HG03175 (cell line): Measurements from ENCODE around the gene GIGYF1.
A peak's percentile ranks its signal among the peaks of the same experiment; 100 is the strongest.
"Not testable (repeated sequence)": the region's sequence is repeated elsewhere in the genome, so short reads cannot be mapped to it uniquely, and the experiment has no call there.

Experiments used
- ATAC-seq: cut with Tn5 transposase; IDR thresholded peaks from one replicate; pipeline ENCODE4 v1.9.1; 2021; ENCODE audit warnings: mild to moderate bottlenecking, moderate library complexity; ENCODE audit not compliant: unreplicated experiment

The GIGYF1 gene

GRCh38 chr7:100708395-100708794, 14.3 kb upstream of the GIGYF1 start:
- no peak for ATAC-seq

- no peak for ATAC-seq
Observed at GRCh38 chr7:100706672-100707311, 12.7 kb upstream of the GIGYF1 start.

GRCh38 chr7:100705753-100706671, 12.0 kb upstream of the GIGYF1 start, which contains the start of gene POP7:
Gene POP7, plus strand, starts transcription at chr7:100706121. Its CDS starts 710 bp downstream, at chr7:100706831.
- ATAC-seq = peak; percentile 90

- ATAC-seq = peak; percentile 62
Observed at GRCh38 chr7:100705320-100705752, 11.3 kb upstream of the GIGYF1 start.

GRCh38 chr7:100701089-100701488, 7.0 kb upstream of the GIGYF1 start:
- not testable (repeated sequence) for ATAC-seq

- ATAC-seq = no peak
Observed at GRCh38 chr7:100699018-100699417, 5.0 kb upstream of the GIGYF1 start.

GRCh38 chr7:100696123-100696521, 2.1 kb upstream of the GIGYF1 start:
- no peak for ATAC-seq

GRCh38 chr7:100693312-100694097, 545 bp downstream of the GIGYF1 start:
- ATAC-seq = peak; percentile 28

- ATAC-seq = no peak
Observed at GRCh38 chr7:100692578-100692961, 1.5 kb downstream of the GIGYF1 start.

GRCh38 chr7:100691676-100692577, 2.1 kb downstream of the GIGYF1 start:
- ATAC-seq = peak; percentile 38

- ATAC-seq = no peak
Observed at GRCh38 chr7:100689230-100690135, 4.6 kb downstream of the GIGYF1 start.

GRCh38 chr7:100688326-100688860, 5.7 kb downstream of the GIGYF1 start:
- ATAC-seq = no peak

- no peak for ATAC-seq
Observed at GRCh38 chr7:100687751-100688300, 6.2 kb downstream of the GIGYF1 start.

GRCh38 chr7:100687261-100687660, 6.8 kb downstream of the GIGYF1 start:
- ATAC-seq = no peak

- ATAC-seq = no peak
Observed at GRCh38 chr7:100686822-100687211, 7.2 kb downstream of the GIGYF1 start.

- ATAC-seq = no peak
Observed at GRCh38 chr7:100686201-100686821, 7.7 kb downstream of the GIGYF1 start.

- ATAC-seq = no peak
Observed at GRCh38 chr7:100685631-100686145, 8.4 kb downstream of the GIGYF1 start.

GRCh38 chr7:100685049-100685605, 8.9 kb downstream of the GIGYF1 start:
- no peak for ATAC-seq
